DND-41 (cell line): ENCODE results near the gene HAUS7.

Experiments used
- ATAC-seq: fragments of 200-7000 bp; cut with Tn5 transposase; 3 replicates; pipeline ENCODE4 v1.9.1; 2021; ENCODE audit warnings: low read depth; ENCODE audit not compliant: insufficient read depth
- DNase-seq: peaks from one replicate; pipeline ENCODE4 v3.0.0-alpha.2; 2020
- H2AFZ ChIP-seq: 2 replicates; pipeline ENCODE4 v1.6.0; 2012; ENCODE audit warnings: low read depth, low read length
- H3K27ac ChIP-seq: 2 replicates; pipeline ENCODE4 v1.5.1; 2012; ENCODE audit warnings: low read length, inconsistent platforms
- H3K27me3 ChIP-seq: fragments of 200-600 bp; sonication (generic); 2 replicates; pipeline ENCODE4 v1.6.0; 2012; ENCODE audit warnings: low read length, mild to moderate bottlenecking, inconsistent platforms; ENCODE audit not compliant: insufficient read depth, poor library complexity
- H3K36me3 ChIP-seq: 2 replicates; pipeline ENCODE4 v1.5.1; 2012; ENCODE audit warnings: low read length, inconsistent platforms; ENCODE audit not compliant: insufficient read depth
- H3K4me1 ChIP-seq: 2 replicates; pipeline ENCODE4 v1.5.1; 2012; ENCODE audit warnings: mild to moderate bottlenecking, low read length; ENCODE audit not compliant: insufficient read depth
- H3K4me2 ChIP-seq: 2 replicates; pipeline ENCODE4 v1.6.0; 2012; ENCODE audit warnings: mild to moderate bottlenecking, moderate library complexity, low read length, inconsistent platforms; ENCODE audit not compliant: insufficient read depth
- H3K4me3 ChIP-seq, 2 experiments: fragments of 200-600 bp in 1 of 2; shearing (Covaris generic) in 1 of 2; 2 replicates each; pipeline ENCODE4 v1.5.1; 2012 to 2016; ENCODE audit warnings: inconsistent platforms in 2 of 2, low read length in 2 of 2, mild to moderate bottlenecking in 2 of 2, low read depth in 1 of 2, moderate library complexity in 1 of 2
- H3K79me2 ChIP-seq: 2 replicates; pipeline ENCODE4 v1.6.0; 2012; ENCODE audit warnings: low read length, inconsistent platforms; ENCODE audit not compliant: insufficient read depth
- H3K9ac ChIP-seq: 2 replicates; pipeline ENCODE4 v1.6.0; 2012; ENCODE audit warnings: low read depth, mild to moderate bottlenecking, inconsistent platforms, low read length, moderate library complexity
- H3K9me3 ChIP-seq: 2 replicates; pipeline ENCODE4 v1.5.1; 2012; ENCODE audit warnings: low read length, moderate library complexity, mild to moderate bottlenecking, inconsistent platforms; ENCODE audit not compliant: insufficient read depth, severe bottlenecking
- H4K20me1 ChIP-seq: 2 replicates; pipeline ENCODE4 v1.6.0; 2012; ENCODE audit warnings: low read length; ENCODE audit not compliant: insufficient read depth
- EZH2 ChIP-seq: IDR thresholded peaks from 3 replicates; pipeline ENCODE4 v1.6.1; 2012; ENCODE audit warnings: borderline replicate concordance, low read depth, mild to moderate bottlenecking, moderate library complexity, low read length, inconsistent platforms; ENCODE audit not compliant: severe bottlenecking
- TF ChIP-seq, protein P1 (sequence below): IDR thresholded peaks from 2 replicates; pipeline ENCODE4 v1.5.1; 2012; ENCODE audit warnings: borderline replicate concordance, low read length, moderate library complexity, mild to moderate bottlenecking; ENCODE audit not compliant: poor library complexity, severe bottlenecking; ENCODE audit errors: extremely low read depth

HAUS7 gene

GRCh38 chrX:153442463-153442862 is 27.9 kb downstream of the HAUS7 start:
- H3K4me3 ChIP-seq, result no peak overlapping the region
- H3K27me3 ChIP-seq, result no peaks in the 10 kb centered on the region
- ATAC-seq, result no peak
- H3K4me2 ChIP-seq, result no peak overlapping the region
- no peaks in the 10 kb centered on the region for H3K36me3 ChIP-seq
- H2AFZ ChIP-seq, result no peak overlapping the region
- no peaks in the 10 kb centered on the region for H3K9me3 ChIP-seq
- no peak for DNase-seq
- H3K9ac ChIP-seq, result no peak overlapping the region
- H3K79me2 ChIP-seq, result no peaks in the 10 kb centered on the region
- no peaks in the 10 kb centered on the region for H4K20me1 ChIP-seq
- no peak for TF ChIP-seq EZH2
- TF ChIP-seq, protein P1, sequence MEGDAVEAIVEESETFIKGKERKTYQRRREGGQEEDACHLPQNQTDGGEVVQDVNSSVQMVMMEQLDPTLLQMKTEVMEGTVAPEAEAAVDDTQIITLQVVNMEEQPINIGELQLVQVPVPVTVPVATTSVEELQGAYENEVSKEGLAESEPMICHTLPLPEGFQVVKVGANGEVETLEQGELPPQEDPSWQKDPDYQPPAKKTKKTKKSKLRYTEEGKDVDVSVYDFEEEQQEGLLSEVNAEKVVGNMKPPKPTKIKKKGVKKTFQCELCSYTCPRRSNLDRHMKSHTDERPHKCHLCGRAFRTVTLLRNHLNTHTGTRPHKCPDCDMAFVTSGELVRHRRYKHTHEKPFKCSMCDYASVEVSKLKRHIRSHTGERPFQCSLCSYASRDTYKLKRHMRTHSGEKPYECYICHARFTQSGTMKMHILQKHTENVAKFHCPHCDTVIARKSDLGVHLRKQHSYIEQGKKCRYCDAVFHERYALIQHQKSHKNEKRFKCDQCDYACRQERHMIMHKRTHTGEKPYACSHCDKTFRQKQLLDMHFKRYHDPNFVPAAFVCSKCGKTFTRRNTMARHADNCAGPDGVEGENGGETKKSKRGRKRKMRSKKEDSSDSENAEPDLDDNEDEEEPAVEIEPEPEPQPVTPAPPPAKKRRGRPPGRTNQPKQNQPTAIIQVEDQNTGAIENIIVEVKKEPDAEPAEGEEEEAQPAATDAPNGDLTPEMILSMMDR, result no peak
- no peaks in the 10 kb centered on the region for H3K4me1 ChIP-seq
- H3K27ac ChIP-seq, result no peak overlapping the region

DNA sequence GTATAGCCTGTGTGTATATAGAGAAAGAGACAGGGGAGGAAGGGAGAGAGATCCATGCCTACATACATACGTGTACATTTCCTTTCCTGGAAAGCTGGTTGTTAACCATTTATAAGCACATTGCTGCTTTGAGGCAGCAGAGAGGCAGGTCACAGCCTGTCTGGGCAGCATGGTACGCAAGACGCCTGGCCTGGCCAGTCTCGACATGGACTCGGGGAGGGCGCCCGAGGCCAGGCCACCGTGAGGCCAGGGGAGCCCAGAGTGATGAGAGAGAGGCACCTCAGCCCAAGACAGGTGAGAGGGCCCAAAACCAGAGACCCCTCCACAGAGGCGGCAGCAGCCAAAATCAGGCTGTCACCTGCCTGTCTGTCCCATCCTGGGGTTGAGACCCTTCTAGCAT is 28.4 kb downstream of the HAUS7 start:
- Histone ChIP-seq H3K4me1 (no peaks in the 10 kb centered on the region), H3K27me3 (no peaks in the 10 kb centered on the region), H3K4me2 (no peak overlapping the region), H3K9ac (no peak overlapping the region), H3K79me2 (no peaks in the 10 kb centered on the region), H3K4me3 (no peak overlapping the region), H3K9me3 (no peaks in the 10 kb centered on the region), H2AFZ (no peak overlapping the region), H3K36me3 (no peaks in the 10 kb centered on the region), H4K20me1 (no peaks in the 10 kb centered on the region), H3K27ac (no peak overlapping the region)
- ATAC-seq (no peak), DNase-seq (no peak)
- TF ChIP-seq, protein P1, result no peak
- TF ChIP-seq EZH2, result no peak

DNA sequence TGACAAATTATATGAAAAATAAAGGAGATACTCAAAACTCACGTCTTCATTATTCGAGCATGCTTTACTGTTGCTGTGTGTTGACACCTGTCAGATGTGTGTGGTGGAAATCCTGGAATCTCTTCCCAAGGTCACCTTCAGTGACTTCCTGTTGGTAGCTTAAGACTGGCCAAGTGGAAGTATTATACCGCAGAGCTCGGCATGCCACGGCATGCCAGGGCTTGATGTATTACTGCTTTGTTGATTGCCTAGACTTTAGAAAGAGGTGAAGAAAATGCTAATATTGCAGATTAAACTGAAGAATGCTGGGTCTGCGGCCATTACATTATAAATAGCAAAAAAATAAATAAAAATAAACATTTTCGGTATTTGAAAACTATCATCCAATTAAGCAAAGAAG is 29.1 kb downstream of the HAUS7 start:
- no peaks in the 10 kb centered on the region for H3K27me3 ChIP-seq
- H3K36me3 ChIP-seq, result no peaks in the 10 kb centered on the region
- no peaks in the 10 kb centered on the region for H3K4me1 ChIP-seq
- H3K79me2 ChIP-seq, result no peaks in the 10 kb centered on the region
- no peak overlapping the region for H3K4me2 ChIP-seq
- H3K9ac ChIP-seq, result no peak overlapping the region
- TF ChIP-seq, protein P1, result no peak
- TF ChIP-seq EZH2, result no peak
- H3K27ac ChIP-seq, result no peak overlapping the region
- DNase-seq (no peak), ATAC-seq (no peak)
- H2AFZ ChIP-seq, result no peak overlapping the region
- H3K9me3 ChIP-seq, result no peaks in the 10 kb centered on the region
- no peaks in the 10 kb centered on the region for H4K20me1 ChIP-seq
- H3K4me3 ChIP-seq, result no peak overlapping the region
